ENCODE data around the gene SPDYE16.
"Not testable (repeated sequence)": the region's sequence is repeated elsewhere in the genome, so short reads cannot be mapped to it uniquely, and the experiment has no call there.

SPDYE16 gene, protein sequence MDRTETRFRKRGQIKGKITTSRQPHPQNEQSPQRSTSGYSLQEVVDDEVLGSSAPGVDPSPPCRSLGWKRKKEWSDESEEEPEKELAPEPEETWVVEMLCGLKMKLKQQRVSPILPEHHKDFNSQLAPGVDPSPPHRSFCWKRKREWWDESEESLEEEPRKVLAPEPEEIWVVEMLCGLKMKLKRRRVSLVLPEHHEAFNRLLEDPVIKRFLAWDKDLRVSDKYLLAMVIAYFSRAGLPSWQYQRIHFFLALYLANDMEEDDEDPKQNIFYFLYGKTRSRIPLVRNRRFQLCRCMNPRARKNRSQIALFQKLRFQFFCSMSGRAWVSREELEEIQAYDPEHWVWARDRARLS

GRCh38 chr7:76543197-76543596 is at the start of gene SPDYE16:
SPDYE16 (minus strand) TSS chr7:76543297; CDS start chr7:76541459, 1,838 bp downstream.
- DNase-seq = not testable (repeated sequence)

GRCh38 chr7:76592694-76593093 is 49.6 kb upstream of the SPDYE16 start:
- not testable (repeated sequence) for DNase-seq

DNA sequence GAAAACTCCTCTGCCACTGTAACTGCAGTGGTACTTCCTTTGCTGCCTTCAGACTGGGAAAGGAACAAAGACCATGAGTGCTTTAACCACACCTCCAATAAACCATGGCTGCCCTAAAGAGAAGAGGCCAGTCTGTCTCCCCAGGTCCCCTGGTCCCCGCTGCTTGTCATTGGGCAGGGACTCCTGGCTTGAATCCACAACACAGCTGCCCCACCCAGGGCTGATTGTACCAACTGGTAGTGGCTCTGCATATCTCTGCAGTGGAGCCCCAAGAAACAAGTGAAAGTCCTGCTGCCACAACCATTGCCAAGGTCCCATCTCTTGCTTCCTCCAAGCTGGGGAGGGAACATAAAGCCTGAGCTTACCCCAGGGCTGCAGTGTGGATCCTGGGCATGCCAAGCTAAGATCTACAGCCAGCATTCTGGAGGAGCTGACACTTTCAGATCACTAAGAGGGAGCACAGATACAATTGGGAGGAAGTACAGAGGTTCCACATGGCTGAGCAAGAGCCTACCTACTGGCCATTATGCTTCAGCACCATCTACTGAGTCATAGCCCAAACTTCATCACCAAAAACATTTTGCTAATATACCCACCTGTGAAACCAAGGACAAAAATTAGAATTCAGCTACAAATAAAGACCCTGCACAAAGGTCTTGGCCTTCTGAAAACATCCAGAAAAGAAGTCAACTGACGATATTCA is 48.7 kb upstream of the SPDYE16 start:
- not testable (repeated sequence) for DNase-seq

DNA sequence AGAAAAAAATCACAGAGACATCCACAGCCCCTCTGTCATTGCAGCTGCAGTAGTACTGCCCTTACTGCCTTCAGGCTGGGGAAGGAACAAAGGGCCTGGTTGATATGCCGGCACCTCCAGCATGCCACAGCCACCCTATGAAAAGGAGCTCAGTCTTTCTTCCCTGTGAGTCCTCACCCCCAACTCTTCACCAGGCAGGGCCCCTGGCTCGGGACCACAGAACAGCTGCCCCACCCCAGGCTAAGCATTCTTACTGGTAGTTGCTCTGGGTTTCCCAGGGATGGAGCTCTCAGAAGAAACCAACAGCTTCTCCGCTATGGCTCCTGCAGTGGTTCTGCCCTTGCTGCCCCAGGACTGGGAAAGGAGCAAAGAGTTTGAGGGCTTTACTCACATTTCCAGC is 47.9 kb upstream of the SPDYE16 start:
- DNase-seq = not testable (repeated sequence)

DNA sequence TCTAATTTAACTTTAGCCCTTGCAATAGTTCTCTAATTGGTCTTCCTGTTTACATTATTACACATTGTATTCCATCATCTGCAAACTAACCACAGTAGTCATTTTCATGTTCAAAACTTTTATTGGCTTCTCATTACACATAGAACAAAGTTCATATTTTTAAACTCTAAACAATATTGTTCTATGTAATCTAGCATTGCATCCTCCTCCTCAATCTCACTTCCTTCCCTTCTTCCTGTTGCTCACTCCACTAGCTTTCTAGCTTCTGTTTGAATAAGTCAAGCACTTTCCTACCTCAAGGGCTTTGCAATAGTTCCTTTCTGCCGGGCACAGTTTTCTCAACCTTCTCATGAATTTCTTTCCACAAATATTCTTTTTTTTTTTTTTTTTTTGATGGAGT is 45.5 kb upstream of the SPDYE16 start:
- DNase-seq = not testable (repeated sequence)

GRCh38 chr7:76586585-76587315 is 43.7 kb upstream of the SPDYE16 start:
- DNase-seq = not testable (repeated sequence)

- not testable (repeated sequence) for DNase-seq
These were observed 40.7 kb upstream of the SPDYE16 start for GRCh38 chr7:76583636-76584281.

DNA sequence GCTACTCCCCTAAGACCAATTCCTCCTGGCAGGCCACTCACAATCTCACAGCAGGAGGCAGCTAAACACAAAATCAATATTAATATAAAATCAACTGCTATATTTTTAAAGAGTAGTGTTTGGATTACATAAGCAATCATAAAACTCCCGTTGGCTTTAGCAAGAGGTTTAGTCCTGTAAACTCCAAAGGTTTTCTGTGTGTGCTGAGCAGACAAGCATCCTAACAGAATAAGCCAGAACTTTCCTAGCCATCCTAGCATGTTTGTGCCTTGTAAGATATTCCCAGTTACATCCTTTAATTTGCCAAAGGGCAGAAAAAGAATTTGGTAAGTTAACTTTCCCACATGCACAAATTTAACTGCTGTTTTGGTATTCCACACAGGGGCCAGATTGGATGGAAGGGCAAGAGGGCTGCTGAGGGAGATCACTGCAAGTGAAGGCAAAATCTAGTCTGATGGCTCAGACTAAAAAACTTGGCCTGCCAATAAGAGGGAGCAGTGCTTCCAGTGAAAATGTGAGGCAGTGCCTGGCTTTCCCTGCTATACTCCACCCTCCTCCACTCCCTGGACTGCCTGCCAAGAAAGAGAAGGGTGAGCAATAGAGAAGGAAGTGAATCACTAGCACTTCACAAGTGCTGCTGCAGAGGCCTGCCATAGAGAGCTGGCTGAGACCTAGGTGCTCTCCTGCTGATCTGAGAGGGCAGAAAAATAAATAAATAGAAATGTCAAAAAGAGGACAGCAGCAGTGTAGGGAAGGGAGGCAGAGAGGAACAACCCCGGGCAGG is 39.9 kb upstream of the SPDYE16 start:
- not testable (repeated sequence) for DNase-seq

- DNase-seq = not testable (repeated sequence)
These were observed 33.0 kb upstream of the SPDYE16 start for GRCh38 chr7:76575919-76576655.

DNA sequence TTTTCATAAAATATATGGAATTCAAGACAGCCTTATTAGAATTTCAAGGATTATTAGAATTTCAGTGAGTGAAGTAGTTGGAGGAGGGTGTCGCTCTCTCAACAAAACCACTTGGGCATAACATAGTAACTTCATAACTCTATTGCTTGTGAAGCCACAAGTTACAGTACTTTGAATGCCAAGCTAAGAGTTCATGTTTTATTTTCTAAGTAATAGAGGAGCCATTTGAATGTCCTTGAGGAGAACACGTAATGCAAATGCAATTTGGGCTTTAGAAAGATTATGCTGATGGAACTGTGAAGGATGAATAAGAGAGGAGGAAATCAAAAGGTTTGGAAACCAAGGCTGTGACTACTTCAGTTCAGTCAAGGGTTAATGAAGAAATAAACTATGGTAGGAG is 32.3 kb upstream of the SPDYE16 start:
- not testable (repeated sequence) for DNase-seq

- not testable (repeated sequence) for DNase-seq
These were observed 29.2 kb upstream of the SPDYE16 start for GRCh38 chr7:76572296-76572695.

DNA sequence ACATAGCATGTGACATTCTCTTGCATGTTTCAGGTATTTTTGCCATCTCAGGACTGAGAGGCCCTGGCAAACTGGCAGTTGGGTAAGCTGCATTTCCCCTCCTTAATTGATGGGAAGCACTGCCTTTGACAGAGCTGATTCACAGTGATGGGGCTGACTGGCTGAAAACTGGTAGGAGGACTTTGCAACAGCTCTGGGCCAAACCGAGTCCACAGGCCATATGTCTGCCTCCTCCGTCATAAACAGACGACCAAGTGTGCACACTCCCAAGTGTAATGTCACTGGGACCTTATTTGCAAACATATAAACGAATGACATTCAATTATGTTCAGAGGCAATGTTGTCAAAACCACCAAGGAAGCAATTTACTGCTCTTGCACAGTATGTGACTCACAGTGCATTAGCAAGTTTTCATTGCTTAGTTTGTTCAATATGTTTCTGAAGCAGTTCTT is 27.3 kb upstream of the SPDYE16 start:
- DNase-seq = not testable (repeated sequence)

- DNase-seq = not testable (repeated sequence)
These were observed 25.6 kb upstream of the SPDYE16 start for GRCh38 chr7:76568742-76569141.

DNA sequence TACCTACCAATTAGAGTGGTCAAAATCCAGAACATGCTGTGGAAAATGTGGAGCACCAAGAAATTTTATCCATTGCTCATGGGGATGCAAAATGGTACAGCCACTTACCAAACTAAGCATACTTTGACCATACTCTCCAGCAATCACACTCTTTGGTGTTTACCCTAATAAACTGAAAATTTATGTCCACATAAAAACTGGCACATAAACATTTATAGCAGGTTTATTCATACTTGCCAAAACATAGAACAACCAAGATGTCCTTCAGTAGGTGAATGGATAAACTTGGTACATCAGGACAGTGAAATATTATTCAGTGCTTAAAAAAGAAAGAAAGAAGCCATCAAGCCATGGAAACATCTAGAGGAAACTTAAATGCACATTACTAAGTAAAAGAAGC is 24.7 kb upstream of the SPDYE16 start:
- DNase-seq = not testable (repeated sequence)

- not testable (repeated sequence) for DNase-seq
These were observed 24.2 kb upstream of the SPDYE16 start for GRCh38 chr7:76567311-76567710.

GRCh38 chr7:76565001-76565400 is 21.9 kb upstream of the SPDYE16 start:
- DNase-seq = not testable (repeated sequence)

- DNase-seq = not testable (repeated sequence)
These were observed 18.2 kb upstream of the SPDYE16 start for GRCh38 chr7:76561342-76561741.

DNA sequence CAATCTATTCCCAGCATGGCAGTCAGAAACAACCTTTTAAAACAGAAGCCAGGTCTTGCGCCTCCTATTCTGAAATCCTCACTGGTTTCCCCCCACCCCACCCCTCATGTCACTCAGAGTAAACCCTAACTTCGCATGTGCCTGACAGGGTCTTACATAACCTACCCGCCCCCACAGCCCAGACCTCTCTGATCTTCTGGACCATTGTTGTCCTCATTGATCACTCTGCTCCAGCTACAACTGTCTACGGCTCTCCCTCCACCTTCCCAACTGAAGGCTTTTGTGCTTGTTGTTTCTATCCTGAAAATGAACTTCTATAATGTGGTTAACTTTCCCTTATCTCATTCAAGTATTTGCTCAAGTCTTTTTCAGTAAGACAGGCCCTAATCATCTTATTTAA is 17.1 kb upstream of the SPDYE16 start:
- DNase-seq = not testable (repeated sequence)

DNA sequence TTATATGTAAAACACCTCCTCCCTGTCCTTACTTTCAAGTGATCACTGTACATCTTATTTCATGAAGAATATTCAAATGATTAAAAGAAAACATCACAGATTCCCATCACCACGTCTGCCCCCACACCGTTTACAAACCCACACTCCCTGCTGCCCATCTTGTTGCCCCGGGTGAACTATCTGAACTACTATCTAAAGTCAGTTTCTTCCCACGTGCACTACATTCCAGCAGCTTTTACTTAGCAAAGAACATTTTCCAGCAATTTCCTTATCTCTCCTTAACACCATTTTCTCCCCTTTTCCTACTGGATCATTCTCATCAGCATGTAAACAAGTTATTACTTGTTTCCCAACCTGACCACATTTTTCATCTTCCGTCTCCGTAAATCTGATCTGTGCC is 16.6 kb upstream of the SPDYE16 start:
- not testable (repeated sequence) for DNase-seq

- not testable (repeated sequence) for DNase-seq
These were observed 8.9 kb upstream of the SPDYE16 start for GRCh38 chr7:76551992-76552391.

GRCh38 chr7:76549855-76550248 is 6.8 kb upstream of the SPDYE16 start:
- not testable (repeated sequence) for DNase-seq
